Kidney epithelial cell (primary cell): ENCODE data around the gene CRISP2. TPM values are rescaled to one million over a fixed set of nuclear protein-coding genes. Genes with fewer than 3 reads are reported as not detected.

Source experiments
- DNase-seq: peaks from one replicate; pipeline ENCODE4 v3.0.0-alpha.2; 2010; ENCODE audit warnings: low read depth
- H3K27me3 ChIP-seq: 2 replicates; pipeline ENCODE4 v1.6.0; 2011; ENCODE audit warnings: low read length; ENCODE audit not compliant: control insufficient read depth, insufficient read depth
- H3K36me3 ChIP-seq: 2 replicates; pipeline ENCODE4 v1.5.1; 2011; ENCODE audit warnings: low read length; ENCODE audit not compliant: control insufficient read depth, insufficient read depth
- H3K4me3 ChIP-seq: 2 replicates; pipeline ENCODE4 v1.5.1; 2011; ENCODE audit warnings: low read depth, mild to moderate bottlenecking, control low read depth, low read length
- total RNA-seq: library from RNA; depleted of rRNA; stranded (reverse); fragments of >200 nt; gene quantifications from 2 replicates; pipeline ENCODE4 v1.2.3, GENCODE V29; 2015
- TF ChIP-seq, protein P1 (sequence below): IDR thresholded peaks from 2 replicates; pipeline ENCODE4 v1.5.1; 2011; ENCODE audit warnings: mild to moderate bottlenecking, moderate library complexity, low read length, control low read depth, inconsistent platforms; ENCODE audit not compliant: insufficient read depth, poor library complexity, severe bottlenecking

Gene CRISP2, protein sequence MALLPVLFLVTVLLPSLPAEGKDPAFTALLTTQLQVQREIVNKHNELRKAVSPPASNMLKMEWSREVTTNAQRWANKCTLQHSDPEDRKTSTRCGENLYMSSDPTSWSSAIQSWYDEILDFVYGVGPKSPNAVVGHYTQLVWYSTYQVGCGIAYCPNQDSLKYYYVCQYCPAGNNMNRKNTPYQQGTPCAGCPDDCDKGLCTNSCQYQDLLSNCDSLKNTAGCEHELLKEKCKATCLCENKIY
- total RNA-seq, result not detected in 2 replicates

DNA sequence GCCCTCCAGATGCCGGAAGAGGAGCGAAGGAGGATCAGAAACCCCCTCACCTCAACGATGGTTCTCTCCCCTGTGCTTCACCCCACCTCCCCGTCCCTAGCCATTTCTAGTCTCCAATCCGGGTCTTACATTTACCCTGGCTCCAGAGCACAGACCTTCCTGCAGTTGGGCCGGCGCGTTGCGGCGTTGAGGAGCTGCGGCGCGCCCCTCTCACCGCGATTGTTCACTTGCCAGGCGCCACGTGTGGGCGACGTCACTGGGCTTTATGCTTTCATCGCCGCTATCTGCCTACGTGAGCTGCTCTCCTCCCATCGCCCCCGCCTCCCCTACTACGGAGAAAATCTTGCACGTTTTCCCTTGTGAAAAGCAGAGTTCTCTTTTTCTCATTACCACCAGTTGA lies at the start of gene CRISP2:
TSS of gene CRISP2 (minus strand) at position 198 of the 400 bp plus-strand sequence. CDS start 4,347 bp downstream, outside the sequence.
- TF ChIP-seq, protein P1, sequence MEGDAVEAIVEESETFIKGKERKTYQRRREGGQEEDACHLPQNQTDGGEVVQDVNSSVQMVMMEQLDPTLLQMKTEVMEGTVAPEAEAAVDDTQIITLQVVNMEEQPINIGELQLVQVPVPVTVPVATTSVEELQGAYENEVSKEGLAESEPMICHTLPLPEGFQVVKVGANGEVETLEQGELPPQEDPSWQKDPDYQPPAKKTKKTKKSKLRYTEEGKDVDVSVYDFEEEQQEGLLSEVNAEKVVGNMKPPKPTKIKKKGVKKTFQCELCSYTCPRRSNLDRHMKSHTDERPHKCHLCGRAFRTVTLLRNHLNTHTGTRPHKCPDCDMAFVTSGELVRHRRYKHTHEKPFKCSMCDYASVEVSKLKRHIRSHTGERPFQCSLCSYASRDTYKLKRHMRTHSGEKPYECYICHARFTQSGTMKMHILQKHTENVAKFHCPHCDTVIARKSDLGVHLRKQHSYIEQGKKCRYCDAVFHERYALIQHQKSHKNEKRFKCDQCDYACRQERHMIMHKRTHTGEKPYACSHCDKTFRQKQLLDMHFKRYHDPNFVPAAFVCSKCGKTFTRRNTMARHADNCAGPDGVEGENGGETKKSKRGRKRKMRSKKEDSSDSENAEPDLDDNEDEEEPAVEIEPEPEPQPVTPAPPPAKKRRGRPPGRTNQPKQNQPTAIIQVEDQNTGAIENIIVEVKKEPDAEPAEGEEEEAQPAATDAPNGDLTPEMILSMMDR, result no peak
- DNase-seq, result no peak
- Histone ChIP-seq H3K36me3 (no peaks in the 10 kb centered on the region), H3K27me3 (peaks cover 4% of the 10 kb centered on the region), H3K4me3 (peak within 1 kb of the TSS; percentile 2)

DNA sequence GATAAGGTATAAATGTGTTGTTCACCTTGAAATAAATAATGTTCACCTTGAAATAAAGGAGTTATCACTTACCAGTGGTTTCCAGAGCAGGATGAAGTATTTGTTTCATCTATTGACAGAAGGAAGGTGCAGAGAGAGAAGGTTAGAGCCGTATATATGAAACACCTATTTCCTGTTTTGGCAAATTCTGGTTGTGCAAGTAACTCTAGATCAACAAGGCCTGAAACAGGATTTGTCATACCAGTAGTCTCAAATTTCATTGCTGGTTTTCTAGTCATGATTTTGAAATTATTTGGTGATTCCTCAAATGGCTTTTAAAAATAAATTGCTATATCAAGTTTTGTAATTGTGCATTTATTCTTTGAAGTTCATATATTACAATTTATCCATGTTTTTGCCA lies 30.9 kb upstream of the CRISP2 start, which contains the start of gene CRISP3:
TSS of gene CRISP3 (minus strand) at position 130 of the 400 bp plus-strand sequence. CDS start at position 109, 21 bp downstream.
- H3K36me3 ChIP-seq, result no peaks in the 10 kb centered on the region
- no peaks in the 10 kb centered on the region for H3K27me3 ChIP-seq
- TF ChIP-seq, protein P1, result no peak
- H3K4me3 ChIP-seq, result no peak within 1 kb of the TSS
- no peak for DNase-seq

DNA sequence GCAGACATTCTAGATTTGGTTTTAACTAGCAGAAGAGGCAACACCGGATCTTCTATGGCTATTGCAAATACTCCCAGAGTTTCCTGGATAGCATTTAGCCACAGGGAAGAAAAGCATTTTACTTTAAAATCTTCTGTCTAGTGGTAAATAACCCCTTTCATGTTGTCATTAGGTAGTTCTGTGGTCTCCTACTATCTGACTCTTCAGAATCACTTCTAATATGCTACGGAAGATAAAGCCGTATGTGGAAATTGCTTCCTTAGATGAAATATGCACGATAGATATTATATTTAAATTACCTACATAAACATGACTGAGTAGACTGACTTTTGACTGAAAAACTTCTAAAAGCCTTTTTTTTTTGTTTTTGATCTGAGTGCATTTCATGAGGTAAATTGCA lies 30.1 kb upstream of the CRISP2 start:
- TF ChIP-seq, protein P1, result no peak
- DNase-seq, result no peak
- Histone ChIP-seq H3K27me3 (no peaks in the 10 kb centered on the region), H3K4me3 (no peak overlapping the region), H3K36me3 (no peaks in the 10 kb centered on the region)

DNA sequence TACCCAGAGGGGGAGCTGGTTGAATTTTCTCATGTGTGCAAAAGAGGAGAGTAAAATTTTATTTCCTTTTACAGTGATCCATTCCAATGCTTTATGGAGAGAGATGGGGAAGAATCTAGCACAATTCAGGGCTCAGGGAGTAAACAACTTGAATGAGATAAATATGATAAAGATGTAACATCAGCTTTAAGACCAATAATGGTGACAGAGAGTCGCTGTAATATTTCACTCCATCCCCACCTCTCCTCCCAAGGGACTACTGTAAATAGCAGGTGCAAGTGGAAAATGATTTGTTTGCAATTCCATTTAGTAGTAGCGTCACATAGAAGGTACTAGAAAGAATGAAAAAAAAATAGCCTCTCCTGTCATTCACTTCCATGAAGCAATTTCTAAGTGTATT lies 26.1 kb upstream of the CRISP2 start:
- Histone ChIP-seq H3K36me3 (no peaks in the 10 kb centered on the region), H3K4me3 (no peak overlapping the region), H3K27me3 (no peaks in the 10 kb centered on the region)
- no peak for DNase-seq
- TF ChIP-seq, protein P1, result no peak

DNA sequence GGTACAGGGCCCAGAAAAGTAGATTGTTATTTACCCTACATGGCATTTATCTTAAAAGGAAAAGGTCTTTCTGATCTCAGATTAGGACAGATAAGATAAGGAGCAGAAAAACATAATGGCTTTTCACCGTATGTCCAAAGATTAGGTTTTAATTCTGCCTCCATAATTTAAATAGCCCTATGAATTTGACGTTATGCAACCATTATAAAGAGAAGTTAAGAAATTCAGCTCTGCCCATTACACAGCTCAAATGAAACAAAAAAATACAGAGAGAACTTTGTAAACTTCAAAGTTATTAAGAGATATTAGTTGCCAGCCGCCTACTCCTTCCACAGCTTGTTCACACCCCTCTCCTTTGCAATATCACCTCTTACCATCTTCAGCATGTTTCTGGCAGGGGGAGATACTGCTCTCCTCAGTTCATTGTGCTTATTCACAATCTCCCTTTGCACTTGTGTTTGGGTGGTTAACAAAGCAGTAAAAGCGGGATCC lies 22.7 kb upstream of the CRISP2 start:
- no peak for DNase-seq
- no peaks in the 10 kb centered on the region for H3K27me3 ChIP-seq
- TF ChIP-seq, protein P1, result no peak
- no peak overlapping the region for H3K4me3 ChIP-seq
- no peaks in the 10 kb centered on the region for H3K36me3 ChIP-seq

DNA sequence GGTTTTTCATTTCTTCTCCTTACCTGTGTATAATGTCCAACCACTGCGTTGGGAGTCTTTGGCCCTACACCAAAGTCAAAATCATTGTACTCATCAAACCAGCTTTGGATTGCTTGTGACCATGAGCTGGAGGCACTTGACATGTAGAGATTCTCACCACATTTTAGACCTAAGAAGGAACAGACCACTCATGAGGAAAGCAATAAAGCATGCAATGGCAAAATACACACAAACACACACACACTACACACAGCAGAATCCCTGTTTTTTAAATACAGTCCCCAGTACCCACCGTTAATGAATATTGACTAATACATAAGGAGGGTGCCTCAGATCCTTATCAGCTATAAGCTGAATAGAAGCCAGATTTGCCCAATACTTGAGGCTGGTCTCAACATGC lies 20.3 kb upstream of the CRISP2 start:
- H3K27me3 ChIP-seq, result no peaks in the 10 kb centered on the region
- no peaks in the 10 kb centered on the region for H3K36me3 ChIP-seq
- no peak overlapping the region for H3K4me3 ChIP-seq
- DNase-seq, result no peak
- TF ChIP-seq, protein P1, result no peak
